ENCODE results near the gene ATPAF2. TPM values are rescaled to one million over a fixed set of nuclear protein-coding genes. Genes with fewer than 3 reads are reported as not detected.

Gene ATPAF2
- total and polyA plus RNA-seq, 7 donors: 16.5 to 39.7 (median 26.7) TPM

DNA sequence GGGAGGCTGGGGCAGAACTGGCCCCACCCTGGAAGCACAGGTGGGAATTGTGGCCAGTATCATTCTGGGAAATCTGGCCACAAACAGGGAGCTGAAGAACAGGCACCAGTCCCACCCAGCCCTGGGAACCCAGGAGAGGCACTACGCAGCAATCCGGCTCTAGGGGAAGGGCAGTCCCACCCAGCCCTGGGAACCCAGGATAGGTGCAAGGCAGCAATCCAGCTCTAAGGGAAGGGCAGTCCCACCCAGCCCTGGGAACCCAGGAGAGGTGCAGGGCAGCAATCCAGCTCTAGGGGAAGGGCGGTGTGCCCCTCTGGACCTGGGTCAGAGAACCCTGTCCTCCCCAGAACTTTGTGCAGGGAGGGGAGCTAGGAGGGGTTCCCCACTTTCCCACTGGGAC lies 59.2 kb downstream of the ATPAF2 start:
- WGBS, 3 donors: 83 to 92% (median 88%) methylated on average over 3 of the region's 3 CpGs
- ATAC-seq: no peak
- Histone ChIP-seq H3K4me3 (no peak overlapping the region), H3K36me3 (ENCODE audit: insufficient read depth in 1 of 2, low read depth in 1 of 2) (no peaks in the 10 kb centered on the region), H3K27ac (no peak overlapping the region), H3K4me1 (no peaks in the 10 kb centered on the region), H3K9me3 (no peaks in the 10 kb centered on the region), H3K27me3 (ENCODE audit: insufficient read depth in 3 of 3, low read length in 2 of 3) (no peaks in the 10 kb centered on the region)
- intact Hi-C loops (cut with DNase I): no loop called here
- DNase-seq: no peak
- TF ChIP-seq, protein P1, sequence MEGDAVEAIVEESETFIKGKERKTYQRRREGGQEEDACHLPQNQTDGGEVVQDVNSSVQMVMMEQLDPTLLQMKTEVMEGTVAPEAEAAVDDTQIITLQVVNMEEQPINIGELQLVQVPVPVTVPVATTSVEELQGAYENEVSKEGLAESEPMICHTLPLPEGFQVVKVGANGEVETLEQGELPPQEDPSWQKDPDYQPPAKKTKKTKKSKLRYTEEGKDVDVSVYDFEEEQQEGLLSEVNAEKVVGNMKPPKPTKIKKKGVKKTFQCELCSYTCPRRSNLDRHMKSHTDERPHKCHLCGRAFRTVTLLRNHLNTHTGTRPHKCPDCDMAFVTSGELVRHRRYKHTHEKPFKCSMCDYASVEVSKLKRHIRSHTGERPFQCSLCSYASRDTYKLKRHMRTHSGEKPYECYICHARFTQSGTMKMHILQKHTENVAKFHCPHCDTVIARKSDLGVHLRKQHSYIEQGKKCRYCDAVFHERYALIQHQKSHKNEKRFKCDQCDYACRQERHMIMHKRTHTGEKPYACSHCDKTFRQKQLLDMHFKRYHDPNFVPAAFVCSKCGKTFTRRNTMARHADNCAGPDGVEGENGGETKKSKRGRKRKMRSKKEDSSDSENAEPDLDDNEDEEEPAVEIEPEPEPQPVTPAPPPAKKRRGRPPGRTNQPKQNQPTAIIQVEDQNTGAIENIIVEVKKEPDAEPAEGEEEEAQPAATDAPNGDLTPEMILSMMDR (IDR thresholded peaks at IDR 0.05): no peak

DNA sequence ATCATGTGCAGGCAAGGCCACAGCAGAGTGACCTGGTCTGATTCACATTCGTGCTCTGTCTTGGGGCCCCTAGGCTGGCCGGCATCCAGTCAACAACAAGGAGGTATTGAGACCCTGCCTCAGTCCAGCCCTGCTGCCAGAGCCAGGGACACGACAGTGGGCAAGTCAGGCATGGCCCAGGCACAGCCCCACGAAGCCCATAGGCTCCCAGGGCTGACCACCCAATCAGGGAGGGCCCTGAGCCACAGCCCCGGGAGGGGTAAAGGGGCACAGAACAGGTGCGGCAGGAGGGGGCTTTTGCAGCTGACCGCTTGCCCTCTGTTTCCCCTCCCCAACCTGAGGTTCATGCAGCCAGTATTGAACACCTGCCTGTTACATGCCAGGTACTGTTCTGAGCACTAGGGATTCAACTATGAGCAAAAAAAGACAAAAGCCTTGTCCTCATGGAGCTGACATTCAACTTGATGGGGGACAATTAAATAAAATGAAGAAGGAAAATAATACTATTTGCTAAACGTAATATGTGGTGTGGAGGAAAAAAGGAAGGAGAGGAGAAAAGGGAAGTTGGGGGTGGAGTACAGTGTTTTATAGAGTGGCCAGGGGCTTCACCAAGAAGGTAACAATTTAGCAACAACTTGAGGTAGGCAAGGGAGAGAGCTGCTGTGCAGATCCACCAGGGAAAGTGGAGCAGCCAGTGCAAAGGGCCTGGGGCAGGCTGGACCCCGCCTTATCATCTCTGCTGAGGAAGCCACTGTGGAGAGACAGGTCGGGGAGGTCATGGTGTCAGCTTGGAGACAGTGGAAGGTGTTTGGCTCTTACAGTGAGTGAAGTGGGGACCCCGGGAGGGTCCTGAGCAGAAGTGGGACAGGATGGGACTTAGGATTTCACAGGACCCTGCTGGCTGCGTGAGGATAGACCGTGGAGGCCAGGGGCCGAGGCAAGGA lies 60.2 kb downstream of the ATPAF2 start:
- Histone ChIP-seq H3K27me3 (ENCODE audit: insufficient read depth in 3 of 3, low read length in 2 of 3) (no peaks in the 10 kb centered on the region), H3K36me3 (ENCODE audit: insufficient read depth in 1 of 2, low read depth in 1 of 2) (no peaks in the 10 kb centered on the region), H3K9me3 (no peaks in the 10 kb centered on the region), H3K27ac (no peak overlapping the region), H3K4me3 (no peak overlapping the region), H3K4me1 (no peaks in the 10 kb centered on the region)
- intact Hi-C loops (cut with DNase I): no loop called here
- ATAC-seq (no peak), DNase-seq (no peak)
- WGBS, 3 donors: 81 to 85% (median 83%) methylated on average over 14 of the region's 14 CpGs
- TF ChIP-seq, protein P1 (IDR thresholded peaks at IDR 0.05): no peak

DNA sequence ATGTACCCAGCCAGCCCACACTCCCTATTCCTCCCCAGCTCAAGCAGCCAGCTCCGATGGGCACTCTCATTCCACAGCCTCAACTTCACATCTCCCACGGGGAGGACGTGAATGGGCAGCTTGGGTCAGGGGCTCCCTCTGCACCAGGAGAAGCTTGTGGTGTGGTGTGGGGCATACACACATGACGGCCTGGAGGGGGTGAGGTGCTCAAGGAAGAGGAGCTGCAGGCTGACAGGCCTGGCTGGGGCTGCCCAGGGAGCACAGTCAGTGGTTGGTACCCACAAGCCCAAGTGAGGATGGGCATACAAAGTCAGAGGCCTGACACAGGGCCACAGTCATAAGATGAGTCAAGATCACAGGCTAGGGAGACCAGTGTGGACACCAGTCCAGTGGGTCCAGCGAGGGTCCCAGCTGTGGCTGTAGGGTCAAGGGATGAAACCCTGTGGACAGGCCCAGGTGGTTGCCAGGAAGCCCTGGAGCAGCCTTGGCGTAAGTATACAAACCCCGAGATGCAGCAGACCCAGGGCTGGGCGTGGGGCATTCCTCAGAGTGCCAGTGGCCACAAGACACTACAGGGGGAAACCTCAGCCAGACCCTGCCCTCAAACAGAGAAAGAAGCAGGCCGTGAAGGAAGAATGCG lies 61.9 kb downstream of the ATPAF2 start:
- ATAC-seq (no peak), DNase-seq (no peak)
- intact Hi-C loops (cut with DNase I): no loop called here
- H3K9me3 ChIP-seq: no peaks in the 10 kb centered on the region
- TF ChIP-seq, protein P1 (IDR thresholded peaks at IDR 0.05): no peak
- peaks cover 4% of the 10 kb centered on the region for H3K4me1 ChIP-seq
- H3K27ac ChIP-seq: no peak overlapping the region
- WGBS, 3 donors: 86 to 89% (median 88%) methylated on average over 10 of the region's 10 CpGs
- no peaks in the 10 kb centered on the region for H3K27me3 ChIP-seq (ENCODE audit: insufficient read depth in 3 of 3, low read length in 2 of 3)
- H3K36me3 ChIP-seq (ENCODE audit: insufficient read depth in 1 of 2, low read depth in 1 of 2): no peaks in the 10 kb centered on the region
- no peak overlapping the region for H3K4me3 ChIP-seq

DNA sequence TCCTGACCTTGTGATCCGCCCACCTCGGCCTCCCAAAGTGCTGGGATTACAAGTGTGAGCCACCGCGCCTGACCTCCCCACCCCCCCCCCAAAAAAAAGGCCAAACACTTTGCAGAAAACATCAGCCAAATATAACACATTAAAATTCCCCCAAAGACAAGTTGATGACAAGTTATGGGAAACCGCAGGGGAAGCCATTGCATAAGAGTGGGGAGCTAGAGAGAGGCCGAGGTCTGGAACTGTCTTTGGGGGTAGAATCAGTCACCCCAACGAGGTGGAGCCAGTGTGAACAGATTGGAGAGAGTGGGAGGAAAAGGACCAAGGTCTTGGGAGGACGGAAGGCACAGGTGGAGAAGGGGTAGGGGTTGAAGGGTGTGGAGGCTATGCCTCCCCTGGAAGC lies 63.5 kb downstream of the ATPAF2 start:
- H3K27ac ChIP-seq: no peak overlapping the region
- ATAC-seq (no peak), DNase-seq (no peak)
- 72 to 81% (median 77%) methylated on average over 8 of the region's 8 CpGs for WGBS, 3 donors
- intact Hi-C loops (cut with DNase I): no loop called here
- TF ChIP-seq, protein P1 (IDR thresholded peaks at IDR 0.05): no peak
- H3K27me3 ChIP-seq (ENCODE audit: insufficient read depth in 3 of 3, low read length in 2 of 3): no peaks in the 10 kb centered on the region
- H3K36me3 ChIP-seq (ENCODE audit: insufficient read depth in 1 of 2, low read depth in 1 of 2): no peaks in the 10 kb centered on the region
- no peaks in the 10 kb centered on the region for H3K9me3 ChIP-seq
- peaks cover 17% of the 10 kb centered on the region for H3K4me1 ChIP-seq
- H3K4me3 ChIP-seq: no peak overlapping the region

Measured in psoas muscle (tissue), 8 donors.